Fibroblast of the aortic adventitia (primary cell): Measurements from ENCODE around the gene XKR3. TPM values are rescaled to one million over a fixed set of nuclear protein-coding genes. Genes with fewer than 3 reads are reported as not detected.

Source experiments
- DNase-seq: peaks from one replicate; pipeline ENCODE4 v3.0.0-alpha.2; 2010; ENCODE audit warnings: low read depth
- H3K4me3 ChIP-seq: 2 replicates; pipeline ENCODE4 v1.5.1; 2011; ENCODE audit warnings: low read depth, mild to moderate bottlenecking, control low read depth, low read length, moderate library complexity
- total RNA-seq: library from RNA; depleted of rRNA; stranded (reverse); fragments of >200 nt; gene quantifications from 2 replicates; pipeline ENCODE4 v1.2.3, GENCODE V29; 2012; ENCODE audit warnings: low replicate concordance
- TF ChIP-seq, protein P1 (sequence below): IDR thresholded peaks from 2 replicates; pipeline ENCODE4 v1.5.1; 2011; ENCODE audit warnings: mild to moderate bottlenecking, low read length, control low read depth, inconsistent platforms; ENCODE audit not compliant: insufficient read depth

XKR3 gene
- total RNA-seq, 1 donor, result 0.09 TPM

DNA sequence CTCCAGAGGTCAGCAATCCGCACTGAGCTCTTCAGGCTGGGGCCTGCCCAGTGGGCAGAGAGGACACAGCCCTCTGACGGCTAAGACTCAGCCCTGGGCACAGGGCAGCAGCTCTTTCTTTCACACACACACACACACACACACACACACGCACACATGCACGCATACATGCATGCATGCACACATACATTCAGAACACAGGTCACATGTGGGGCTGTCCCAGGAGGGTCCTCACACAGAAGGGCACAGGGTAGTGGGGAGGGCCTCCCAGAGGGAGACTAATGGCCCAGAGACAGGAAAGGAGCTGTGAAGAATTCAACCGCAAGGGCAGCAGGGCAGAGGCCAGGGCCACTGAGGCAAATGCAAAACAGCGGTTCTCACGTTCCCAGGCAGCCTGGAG, 20.3 kb upstream of the XKR3 start:
- TF ChIP-seq, protein P1, sequence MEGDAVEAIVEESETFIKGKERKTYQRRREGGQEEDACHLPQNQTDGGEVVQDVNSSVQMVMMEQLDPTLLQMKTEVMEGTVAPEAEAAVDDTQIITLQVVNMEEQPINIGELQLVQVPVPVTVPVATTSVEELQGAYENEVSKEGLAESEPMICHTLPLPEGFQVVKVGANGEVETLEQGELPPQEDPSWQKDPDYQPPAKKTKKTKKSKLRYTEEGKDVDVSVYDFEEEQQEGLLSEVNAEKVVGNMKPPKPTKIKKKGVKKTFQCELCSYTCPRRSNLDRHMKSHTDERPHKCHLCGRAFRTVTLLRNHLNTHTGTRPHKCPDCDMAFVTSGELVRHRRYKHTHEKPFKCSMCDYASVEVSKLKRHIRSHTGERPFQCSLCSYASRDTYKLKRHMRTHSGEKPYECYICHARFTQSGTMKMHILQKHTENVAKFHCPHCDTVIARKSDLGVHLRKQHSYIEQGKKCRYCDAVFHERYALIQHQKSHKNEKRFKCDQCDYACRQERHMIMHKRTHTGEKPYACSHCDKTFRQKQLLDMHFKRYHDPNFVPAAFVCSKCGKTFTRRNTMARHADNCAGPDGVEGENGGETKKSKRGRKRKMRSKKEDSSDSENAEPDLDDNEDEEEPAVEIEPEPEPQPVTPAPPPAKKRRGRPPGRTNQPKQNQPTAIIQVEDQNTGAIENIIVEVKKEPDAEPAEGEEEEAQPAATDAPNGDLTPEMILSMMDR, result no peak
- no peak for DNase-seq

DNA sequence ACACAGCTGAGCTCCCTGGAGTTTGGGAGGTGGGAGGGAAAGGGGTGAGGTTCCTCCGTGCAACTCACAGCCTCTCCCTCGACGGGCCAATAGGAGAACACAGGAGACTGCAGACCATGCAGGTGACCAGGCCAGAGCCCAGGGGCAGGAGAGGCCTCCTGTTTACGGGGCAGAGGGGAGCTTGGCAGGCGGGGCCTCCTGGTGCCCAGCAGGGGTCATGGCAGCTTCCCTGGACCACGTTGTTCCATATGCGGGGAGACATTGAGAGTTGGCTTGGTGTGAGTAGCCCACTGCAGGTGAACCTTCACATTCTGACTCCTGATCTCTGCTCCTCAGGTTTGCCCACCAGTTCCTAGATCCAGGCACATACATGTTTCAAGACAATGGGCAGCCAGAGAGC, 19.3 kb upstream of the XKR3 start:
- no peak overlapping the region for H3K4me3 ChIP-seq
- TF ChIP-seq, protein P1, result no peak
- no peak for DNase-seq

More for the DNA sequence above, 20.3 kb upstream of the XKR3 start:
- H3K4me3 ChIP-seq, result no peak overlapping the region

DNA sequence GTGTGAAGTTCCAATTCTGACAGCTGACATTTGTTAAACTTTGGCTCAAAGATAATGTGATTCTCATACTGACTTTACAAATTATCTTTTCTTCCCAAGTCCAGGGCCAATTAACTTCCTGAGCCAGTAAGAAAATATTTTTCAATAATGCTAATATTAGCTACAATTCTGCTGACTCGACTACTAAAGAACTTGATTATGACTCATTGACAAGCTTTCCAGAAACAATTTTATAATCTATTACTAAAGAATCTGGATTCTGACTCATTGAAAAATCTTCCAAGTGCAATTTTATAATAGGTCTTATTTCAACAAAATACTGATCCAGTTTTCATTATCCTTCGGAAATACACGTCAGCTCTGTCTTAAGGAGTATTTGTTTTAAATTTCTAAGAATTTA, 12.9 kb upstream of the XKR3 start:
- TF ChIP-seq, protein P1, result no peak
- H3K4me3 ChIP-seq, result no peak overlapping the region
- peak; percentile 5 for DNase-seq

DNA sequence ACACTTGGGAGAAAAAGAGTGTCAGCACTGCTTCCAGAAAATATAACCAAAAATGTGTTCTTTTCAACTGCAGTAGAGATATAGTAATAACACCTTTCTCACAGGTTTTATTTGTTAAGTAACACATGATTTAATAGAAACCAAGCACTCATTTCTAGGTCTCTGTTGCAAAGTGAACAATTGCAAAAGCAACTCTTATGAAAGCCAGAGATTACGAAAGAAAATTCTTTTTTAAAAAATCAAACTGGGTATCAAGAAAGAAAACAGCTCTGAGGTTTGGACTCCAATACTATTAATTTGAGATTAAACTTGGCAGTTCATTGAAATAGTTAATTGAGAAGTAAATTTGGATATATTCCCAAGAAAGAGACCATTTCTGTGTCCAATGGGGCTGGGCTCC, 9.8 kb upstream of the XKR3 start:
- no peak for DNase-seq
- TF ChIP-seq, protein P1, result no peak
- H3K4me3 ChIP-seq, result no peak overlapping the region

DNA sequence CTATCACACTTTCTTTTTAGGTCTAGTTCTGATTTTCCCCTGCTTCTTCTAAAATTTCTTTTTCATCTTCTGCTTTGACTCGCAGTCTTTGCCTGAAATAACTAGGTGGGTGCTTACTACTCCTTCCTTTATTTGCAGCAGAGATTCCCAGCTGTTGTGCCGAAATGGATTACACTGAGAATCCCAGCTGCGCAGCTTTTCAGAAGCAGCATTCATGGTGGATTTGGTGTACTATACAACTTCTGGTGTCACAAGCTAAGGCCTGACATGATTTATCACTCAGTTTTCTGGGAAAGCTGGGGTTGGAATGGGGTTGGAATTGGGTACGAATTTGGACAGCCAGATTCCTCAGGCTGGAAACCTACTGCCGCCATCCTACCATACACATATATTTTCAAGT, 6.0 kb upstream of the XKR3 start:
- TF ChIP-seq, protein P1, result no peak
- DNase-seq, result no peak
- no peak overlapping the region for H3K4me3 ChIP-seq

DNA sequence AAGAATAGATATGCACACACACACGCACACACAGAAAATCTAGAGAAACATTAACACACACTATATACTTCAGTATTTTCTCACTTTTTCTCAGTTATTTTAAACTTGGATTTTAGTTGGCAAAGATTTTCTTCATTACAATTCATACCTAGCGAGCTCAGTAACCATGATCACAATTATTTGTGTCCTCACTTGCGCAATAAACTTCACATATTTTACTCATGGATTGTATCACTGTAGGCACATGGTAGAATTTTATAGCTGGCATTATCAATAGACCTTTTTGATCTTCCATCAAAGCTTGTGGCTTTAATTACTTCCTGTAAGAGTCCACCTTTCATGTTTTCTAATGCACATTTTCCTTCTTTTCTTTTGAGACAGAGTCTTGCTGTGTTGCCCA, 4.8 kb upstream of the XKR3 start:
- TF ChIP-seq, protein P1, result no peak

DNA sequence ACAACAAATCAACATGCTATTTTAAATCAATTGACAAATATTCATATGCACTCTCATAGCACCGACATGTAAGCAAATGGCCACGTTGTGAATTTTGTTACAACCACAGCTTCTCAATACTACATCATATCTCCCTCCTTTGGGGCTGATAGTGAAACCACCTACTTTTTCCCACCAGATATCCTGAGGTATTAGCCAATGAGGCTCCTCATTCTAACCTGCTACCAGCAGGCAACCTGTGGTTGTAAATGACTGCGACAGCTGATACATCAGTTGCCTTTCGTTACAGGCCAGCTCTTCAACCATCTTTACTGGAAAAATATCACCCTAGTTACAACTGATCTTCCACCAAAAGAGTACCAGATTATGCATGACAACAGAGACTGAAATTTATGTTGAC, 3.7 kb upstream of the XKR3 start:
- no peak for DNase-seq
- TF ChIP-seq, protein P1, result no peak
- no peak overlapping the region for H3K4me3 ChIP-seq

More for the DNA sequence above, 4.8 kb upstream of the XKR3 start:
- no peak overlapping the region for H3K4me3 ChIP-seq
- no peak for DNase-seq
